Stimulated activated CD8-positive, alpha-beta memory T cell treated with anti-CD3 and anti-CD28 coated beads, Interleukin-4, amount 100 ng/mL, for 24 hours (primary cell): Measurements from ENCODE around the gene CRKL.
"Not testable (repeated sequence)": the region's sequence is repeated elsewhere in the genome, so short reads cannot be mapped to it uniquely, and the experiment has no call there.

ENCODE experiments used
- DNase-seq: peaks from one replicate; pipeline ENCODE4 v3.0.0-alpha.2; 2020; ENCODE audit warnings: low read depth

CRKL gene

DNA sequence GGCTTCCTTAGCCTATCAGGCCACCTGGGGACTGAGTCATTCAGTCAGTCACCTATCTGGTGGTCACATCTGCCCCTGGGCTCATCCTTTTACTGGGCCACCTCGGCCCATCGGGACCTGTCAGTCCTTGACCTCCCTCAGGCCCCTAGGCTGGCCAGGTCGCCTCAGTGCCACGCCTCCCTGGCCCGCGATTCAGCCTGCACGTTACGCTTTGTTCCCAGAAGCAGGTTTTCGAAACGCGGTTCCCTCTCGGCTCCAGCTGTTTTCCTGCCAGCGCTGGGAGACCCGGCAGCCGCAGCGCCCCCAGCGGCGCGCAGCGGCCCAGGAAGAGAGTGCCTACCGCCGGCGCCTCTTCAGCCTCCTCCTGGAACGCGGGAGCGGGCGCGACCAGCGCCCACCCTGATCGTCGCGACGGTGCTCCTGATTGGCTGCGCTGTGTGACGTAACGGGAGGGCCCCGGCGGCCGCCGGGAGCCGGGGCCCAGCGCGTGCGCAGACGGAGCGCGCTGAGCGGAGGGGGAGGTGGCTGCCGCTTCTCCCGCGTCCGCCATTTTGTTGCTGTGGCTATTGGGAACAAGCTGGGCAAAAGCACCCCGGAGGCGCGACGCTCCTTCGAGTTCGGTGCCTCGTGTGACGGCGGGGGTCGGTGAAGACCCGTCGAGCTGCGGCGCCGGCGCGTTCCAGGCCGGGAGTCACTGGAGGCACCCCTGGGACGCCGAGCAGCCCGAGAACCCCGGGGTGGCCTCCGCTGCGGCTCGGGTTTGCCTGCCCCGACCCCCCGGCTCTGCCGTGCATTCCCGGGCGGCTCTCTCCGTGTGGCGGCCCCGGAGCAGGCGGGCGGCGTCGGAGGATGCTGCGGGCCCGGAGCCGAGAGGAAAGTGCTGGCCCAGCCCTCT is at the start of gene CRKL:
Gene CRKL (plus strand): TSS at position 492 of the 895 bp plus-strand sequence. CDS start 528 bp downstream, outside the sequence.
- peak; percentile 95 for DNase-seq

DNA sequence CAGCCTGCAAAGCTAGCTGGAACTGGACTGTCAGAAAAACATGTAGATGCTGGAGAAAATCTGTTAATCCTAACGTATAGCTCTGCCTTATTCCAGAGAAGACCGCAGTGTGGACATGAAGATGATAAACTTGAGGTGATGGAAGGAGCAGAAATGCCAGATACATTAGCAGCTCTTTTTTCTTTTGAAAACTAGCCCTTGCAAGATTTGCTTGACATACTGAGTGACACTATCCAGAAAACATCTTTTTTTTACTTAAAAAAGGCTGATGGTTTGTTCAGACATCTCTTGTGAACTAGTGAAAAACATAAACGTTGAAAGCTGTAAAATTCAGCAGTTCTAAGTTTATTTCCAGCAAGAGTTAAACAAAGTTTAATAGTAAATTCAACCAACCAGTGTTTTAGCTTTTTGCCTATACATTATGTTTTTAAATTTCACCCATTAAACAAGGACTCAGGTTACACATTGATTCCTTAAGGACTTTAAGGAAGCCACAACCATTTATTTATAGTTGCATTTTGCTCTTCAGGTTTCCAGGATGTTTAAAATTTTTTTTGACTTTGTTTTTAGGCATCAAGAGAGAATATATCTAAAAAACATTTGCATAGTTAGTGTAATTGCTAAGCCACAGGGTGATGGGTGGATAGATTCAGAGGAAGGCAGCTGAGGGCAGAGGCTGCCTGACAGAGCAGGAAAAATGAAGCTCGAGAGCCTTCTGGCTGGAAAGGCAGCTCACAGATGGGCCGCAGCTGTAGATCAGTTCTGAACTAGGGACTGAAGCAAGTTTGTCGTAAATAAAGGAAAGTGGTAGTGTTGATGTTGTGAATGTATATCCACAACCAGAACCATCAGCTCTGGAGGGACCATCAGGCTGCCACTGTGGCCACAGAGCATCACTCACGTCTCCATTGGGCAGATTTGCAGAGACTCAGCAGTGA is 48.9 kb upstream of the CRKL start:
- no peak for DNase-seq

DNA sequence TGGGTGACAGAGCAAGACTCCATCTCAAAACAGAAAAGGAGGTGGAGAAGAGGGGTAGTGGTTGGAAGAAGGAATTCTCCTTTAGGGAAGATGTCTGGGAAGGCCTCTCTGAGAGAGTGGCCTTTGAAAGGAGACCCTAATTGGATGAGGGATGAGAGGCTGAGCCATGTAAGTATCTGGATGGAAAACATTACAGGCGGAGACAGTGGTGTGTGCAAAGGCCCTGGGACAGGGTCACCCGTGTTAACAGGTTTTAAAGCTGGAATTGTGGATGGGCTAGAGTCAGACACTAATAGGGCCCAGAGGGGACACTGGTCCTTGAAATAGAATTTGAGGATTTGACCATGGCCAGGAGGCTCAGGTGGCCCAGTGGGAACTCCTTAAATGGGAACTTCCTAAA is 48.0 kb upstream of the CRKL start:
- DNase-seq, result no peak

DNA sequence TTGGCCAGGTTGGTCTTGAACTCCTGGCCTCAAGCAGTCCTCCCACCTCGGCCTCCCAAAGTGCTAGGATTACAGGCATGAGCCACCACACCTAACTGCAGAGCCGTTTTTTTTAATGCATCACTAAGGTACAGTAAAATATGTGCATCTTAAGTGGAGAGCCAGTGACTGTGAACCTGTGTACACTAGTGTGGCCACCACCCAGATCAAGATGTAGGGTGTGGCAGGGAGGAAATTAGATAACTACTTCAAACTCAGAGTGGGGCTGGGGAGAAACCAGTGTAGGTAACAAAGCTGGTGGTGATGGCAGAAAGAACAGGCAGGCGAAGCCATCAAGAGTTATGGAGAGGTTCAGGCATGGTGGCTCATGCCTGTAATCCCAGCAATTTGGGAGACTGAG is 44.0 kb upstream of the CRKL start:
- DNase-seq, result no peak

DNA sequence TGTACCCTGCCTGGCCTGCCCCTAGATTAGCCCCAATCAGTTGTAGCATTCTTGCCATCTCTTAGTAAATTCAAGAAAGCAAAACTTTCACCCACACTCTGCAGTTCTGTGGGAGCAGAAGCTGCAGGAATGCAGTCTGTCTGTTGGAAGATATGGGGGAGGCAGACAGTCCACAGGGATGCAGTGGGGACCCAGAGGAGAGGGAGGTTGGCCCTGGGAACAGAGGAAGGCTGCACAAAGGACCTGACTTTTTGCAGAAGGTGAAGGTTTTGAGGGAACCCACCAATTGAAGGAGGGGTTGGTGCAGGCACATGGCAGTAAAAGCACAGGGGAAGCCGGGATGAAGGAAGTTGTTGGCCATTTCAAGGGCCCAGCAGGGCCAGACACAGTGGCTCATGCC is 41.9 kb upstream of the CRKL start:
- DNase-seq, result no peak

- DNase-seq, result no peak
Observed at GRCh38 chr22:20877715-20878114, 39.5 kb upstream of the CRKL start.

DNA sequence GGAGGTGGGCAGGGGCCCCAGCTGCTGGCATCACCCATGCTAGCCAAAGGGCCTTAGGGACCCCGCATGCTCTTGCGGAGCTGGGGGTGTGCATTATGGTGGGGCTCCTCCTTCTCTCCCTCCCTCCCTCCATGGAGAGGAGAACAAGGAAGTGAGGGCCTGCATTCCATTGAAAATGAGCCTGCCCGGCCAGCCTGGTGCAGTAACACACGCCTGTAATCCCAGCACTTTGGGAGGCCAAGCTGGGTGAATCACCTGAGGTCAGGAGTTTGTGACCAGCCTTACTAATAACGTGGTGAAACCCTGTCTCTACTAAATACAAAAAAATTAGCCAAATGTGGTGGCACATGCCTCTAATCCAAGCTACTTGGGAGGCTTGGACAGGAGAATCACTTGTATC is 36.0 kb upstream of the CRKL start:
- DNase-seq, result no peak

GRCh38 chr22:20881869-20882815 is 35.1 kb upstream of the CRKL start:
- no peak for DNase-seq

- DNase-seq, result no peak
Observed at GRCh38 chr22:20882855-20883254, 34.4 kb upstream of the CRKL start.

DNA sequence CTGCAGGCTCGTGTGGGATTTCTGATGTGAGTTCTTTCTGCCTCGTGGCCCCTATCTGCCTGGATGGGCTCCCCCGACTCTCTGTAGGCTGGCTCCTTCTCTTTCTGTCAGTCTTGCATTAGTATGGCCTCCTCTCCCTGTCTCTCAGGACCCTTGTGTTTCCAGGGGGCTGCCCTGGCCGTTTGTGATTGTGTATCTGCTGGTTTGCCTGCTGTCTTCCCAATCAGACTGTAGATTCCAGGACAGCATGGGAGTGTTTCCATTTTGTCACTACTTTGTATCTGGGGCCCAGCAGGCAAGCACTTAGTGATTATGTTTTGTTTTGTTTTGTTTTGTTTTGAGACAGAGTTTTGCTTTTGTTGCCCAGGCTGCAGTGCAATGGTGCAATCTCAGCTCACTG is 32.8 kb upstream of the CRKL start:
- DNase-seq, result no peak

DNA sequence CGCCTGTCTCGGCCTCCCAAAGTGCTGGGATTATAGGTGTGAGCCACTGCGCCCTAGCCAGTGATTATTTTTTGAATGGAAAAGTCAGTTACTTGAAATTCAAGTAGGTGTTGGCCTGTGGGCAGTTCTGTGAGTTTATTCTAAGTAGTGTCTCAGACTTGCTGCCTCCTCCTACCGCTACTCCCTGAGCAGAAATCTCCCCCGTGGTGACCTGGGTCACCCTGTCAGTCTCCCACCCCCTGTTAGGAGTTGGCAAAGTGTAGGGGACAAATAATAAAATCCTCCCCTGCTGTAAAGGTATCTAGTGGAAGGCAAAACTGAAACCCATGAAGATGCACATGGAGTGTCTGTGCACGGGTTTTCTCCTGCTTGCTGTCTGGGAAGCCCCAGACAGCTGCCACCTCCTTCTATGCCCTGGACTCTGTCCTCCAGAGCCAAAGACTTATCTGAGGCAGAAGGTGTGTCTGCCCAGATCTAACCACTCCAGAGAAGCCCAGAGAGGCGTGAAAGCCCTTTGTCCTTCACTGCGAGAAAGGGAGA is 32.1 kb upstream of the CRKL start:
- no peak for DNase-seq

DNA sequence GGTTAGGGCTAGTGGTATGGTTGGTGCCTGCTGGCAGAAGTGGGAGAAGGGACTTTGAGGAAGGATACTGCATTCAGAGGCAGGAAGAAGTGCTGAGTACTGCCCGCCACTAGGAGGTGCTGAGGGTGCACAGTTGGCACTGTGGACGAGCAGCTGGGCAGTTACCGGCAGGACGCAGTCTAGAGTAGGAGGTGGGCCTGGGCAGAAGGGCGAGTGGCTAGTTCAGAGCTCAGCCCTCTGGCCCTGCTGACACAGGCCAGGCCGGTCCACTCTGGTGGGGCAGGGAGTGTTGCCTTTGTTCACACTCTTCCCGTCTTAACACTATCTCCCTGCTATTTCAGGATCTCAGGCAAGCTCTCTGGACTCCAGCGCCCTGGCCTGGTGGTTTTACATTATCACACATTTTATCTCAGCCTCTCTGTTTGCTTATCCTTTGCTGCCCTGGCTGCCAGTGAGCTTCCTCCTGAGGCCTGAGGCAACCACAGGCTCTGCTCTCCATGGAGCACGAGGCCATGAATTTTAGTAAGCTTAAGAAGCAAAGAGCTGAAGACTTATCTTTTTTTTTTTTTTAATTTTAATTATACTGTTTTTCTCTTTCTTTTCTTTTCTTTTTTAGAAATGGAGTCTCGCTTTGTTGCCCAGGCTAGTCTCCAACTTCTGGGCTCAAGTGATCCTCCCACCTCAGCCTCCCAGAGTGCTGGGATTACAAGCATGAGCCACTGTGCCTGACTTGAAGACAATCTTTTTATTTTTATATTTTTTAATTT is 31.5 kb upstream of the CRKL start:
- DNase-seq, result peak; percentile 24

GRCh38 chr22:20887375-20887774 is 29.8 kb upstream of the CRKL start:
- no peak for DNase-seq

DNA sequence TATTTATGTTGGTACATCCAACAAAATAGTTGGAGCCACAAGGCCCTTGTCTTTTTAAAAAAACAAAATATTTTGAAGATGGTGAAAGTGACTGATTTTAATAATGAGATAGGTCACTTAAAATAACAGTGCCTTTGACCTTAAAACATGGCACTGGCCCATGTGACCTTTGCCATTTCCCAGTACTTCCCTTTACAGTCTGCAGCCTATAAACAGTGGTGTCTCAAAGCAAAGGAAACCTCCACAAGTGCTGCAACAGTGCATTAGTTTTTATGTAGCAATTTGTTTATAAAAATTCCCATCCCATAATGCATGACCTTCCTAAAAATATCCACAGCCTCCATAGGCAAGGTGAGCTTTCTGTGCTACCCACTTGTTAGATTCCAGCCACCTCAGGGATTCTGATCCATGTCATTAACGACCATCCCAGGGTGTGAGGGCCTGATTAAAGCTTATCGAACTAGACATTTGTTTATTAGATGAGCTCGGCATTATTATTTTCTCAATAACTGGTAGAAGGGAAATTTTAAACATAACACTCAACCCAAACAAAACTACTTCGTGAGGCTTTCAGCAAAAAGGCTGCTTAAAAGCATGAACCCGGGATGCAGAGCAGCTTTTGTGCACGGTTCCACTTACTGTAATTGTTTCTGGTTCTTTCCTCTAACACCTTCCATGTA is 28.0 kb upstream of the CRKL start:
- DNase-seq, result no peak

- DNase-seq, result no peak
Observed at GRCh38 chr22:20889904-20890540, 27.2 kb upstream of the CRKL start.

GRCh38 chr22:20890975-20891374 is 26.2 kb upstream of the CRKL start:
- no peak for DNase-seq

DNA sequence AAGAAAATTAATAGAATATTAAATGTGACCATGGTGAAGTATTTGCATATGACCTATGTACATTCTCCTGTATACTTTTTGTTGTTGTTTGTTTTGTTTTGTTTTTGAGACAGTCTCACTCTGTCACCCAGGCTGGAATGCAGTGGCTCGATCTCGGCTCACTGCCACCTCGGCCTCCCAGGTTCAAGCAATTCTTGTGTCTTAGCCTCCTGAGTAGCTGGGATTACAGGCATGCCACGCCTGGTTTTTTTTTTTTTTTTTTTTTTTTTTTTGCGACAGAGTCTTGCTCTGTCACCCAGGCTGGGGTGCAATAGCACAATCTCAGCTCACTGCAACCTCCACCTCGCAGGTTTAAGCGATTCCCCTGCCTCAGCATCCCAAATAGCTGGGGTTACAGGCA is 19.5 kb upstream of the CRKL start:
- DNase-seq, result not testable (repeated sequence)

DNA sequence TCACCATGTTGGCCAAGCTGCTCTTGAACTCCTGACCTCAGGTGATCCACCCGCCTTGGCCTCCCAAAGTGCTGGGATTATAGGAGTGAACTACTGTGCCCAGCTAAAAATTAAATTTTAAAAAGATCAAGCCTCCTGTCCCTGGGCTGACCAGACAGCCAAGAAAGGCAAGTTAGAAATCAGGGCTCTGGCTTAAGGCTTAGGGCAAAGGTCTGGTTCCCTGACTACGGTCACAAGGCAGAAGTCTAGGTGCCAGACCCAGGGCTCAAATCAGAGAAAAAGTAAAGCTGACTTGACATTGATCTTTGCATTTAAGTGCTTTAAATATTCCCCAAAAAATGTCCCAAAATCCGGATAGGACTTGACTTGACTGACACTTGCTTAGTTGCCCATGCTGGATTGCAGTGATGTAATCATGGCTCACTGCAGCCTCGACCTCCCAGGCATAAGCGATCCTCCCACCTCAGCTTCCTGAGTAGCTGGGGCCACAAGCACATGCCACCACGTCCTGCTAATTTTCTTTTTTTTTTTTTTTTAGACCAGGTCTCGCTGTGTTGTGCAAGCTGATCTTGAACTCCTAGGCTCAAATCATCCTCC is 17.3 kb upstream of the CRKL start:
- no peak for DNase-seq
